DMS114 treated with DMSO at 0.1 percent for 48 hours (cell line): Measurements from ENCODE around the gene DNTTIP2.
"Not testable (repeated sequence)": the region's sequence is repeated elsewhere in the genome, so short reads cannot be mapped to it uniquely, and the experiment has no call there.

Experiments
- DNase-seq: peaks from one replicate; lab custom pipeline; 2025; ENCODE audit not compliant: unreplicated experiment; lab: John Stamatoyannopoulos, UW

DNTTIP2 gene

GRCh38 chr1:93876244-93876643 is 2.8 kb downstream of the DNTTIP2 start:
- DNase-seq, result no peak

- peak; percentile 54 for DNase-seq
Measured at GRCh38 chr1:93874025-93874651, 4.9 kb downstream of the DNTTIP2 start.

GRCh38 chr1:93871366-93871765 is 7.6 kb downstream of the DNTTIP2 start:
- no peak for DNase-seq

GRCh38 chr1:93869653-93870052 is 9.4 kb downstream of the DNTTIP2 start:
- no peak for DNase-seq

- not testable (repeated sequence) for DNase-seq
Measured at GRCh38 chr1:93868492-93868891, 10.5 kb downstream of the DNTTIP2 start.

GRCh38 chr1:93865253-93865652 is 13.8 kb downstream of the DNTTIP2 start:
- no peak for DNase-seq

GRCh38 chr1:93864175-93864574 is 14.8 kb downstream of the DNTTIP2 start:
- DNase-seq, result no peak

- DNase-seq, result not testable (repeated sequence)
Measured at GRCh38 chr1:93857653-93858052, 21.4 kb downstream of the DNTTIP2 start.

- DNase-seq, result not testable (repeated sequence)
Measured at GRCh38 chr1:93855983-93856382, 23.0 kb downstream of the DNTTIP2 start.

GRCh38 chr1:93853940-93854339 is 25.1 kb downstream of the DNTTIP2 start:
- DNase-seq, result no peak

- no peak for DNase-seq
Measured at GRCh38 chr1:93851878-93852277, 27.1 kb downstream of the DNTTIP2 start.

GRCh38 chr1:93851327-93851712 is 27.7 kb downstream of the DNTTIP2 start:
- no peak for DNase-seq

GRCh38 chr1:93850687-93851326 is 28.2 kb downstream of the DNTTIP2 start:
- peak; percentile 18 for DNase-seq

GRCh38 chr1:93848350-93848883 is 30.6 kb downstream of the DNTTIP2 start:
- DNase-seq, result no peak

GRCh38 chr1:93847811-93848288 is 31.2 kb downstream of the DNTTIP2 start:
- DNase-seq, result peak; percentile 85

GRCh38 chr1:93846992-93847810 is 31.8 kb downstream of the DNTTIP2 start:
- DNase-seq, result peak; percentile 85

- DNase-seq, result peak; percentile 88
Measured at GRCh38 chr1:93846206-93846991, 32.6 kb downstream of the DNTTIP2 start.

GRCh38 chr1:93845538-93846205 is 33.3 kb downstream of the DNTTIP2 start:
- peak; percentile 62 for DNase-seq

- peak; percentile 77 for DNase-seq
Measured at GRCh38 chr1:93844262-93845045, 34.6 kb downstream of the DNTTIP2 start.
